HCEC 1CT (cell line): ENCODE measurements around the gene POFUT1.
"Not testable (repeated sequence)": the region's sequence is repeated elsewhere in the genome, so short reads cannot be mapped to it uniquely, and the experiment has no call there.

Source experiments
- DNase-seq: peaks from one replicate; pipeline ENCODE4 v3.0.0-alpha.2; 2017

POFUT1 gene

GRCh38 chr20:32189691-32190615 lies 17.7 kb upstream of the POFUT1 start:
- no peak for DNase-seq

GRCh38 chr20:32190616-32191415 lies 16.9 kb upstream of the POFUT1 start:
- no peak for DNase-seq

- no peak for DNase-seq
These were observed 16.3 kb upstream of the POFUT1 start for GRCh38 chr20:32191422-32191821.

- DNase-seq, result no peak
These were observed 15.8 kb upstream of the POFUT1 start for GRCh38 chr20:32191873-32192272.

- no peak for DNase-seq
These were observed 15.0 kb upstream of the POFUT1 start for GRCh38 chr20:32192698-32193097.

- not testable (repeated sequence) for DNase-seq
These were observed 14.3 kb upstream of the POFUT1 start for GRCh38 chr20:32193336-32193735.

GRCh38 chr20:32193996-32194395 lies 13.7 kb upstream of the POFUT1 start:
- DNase-seq, result no peak

GRCh38 chr20:32195581-32195980 lies 12.1 kb upstream of the POFUT1 start:
- no peak for DNase-seq

- not testable (repeated sequence) for DNase-seq
These were observed 11.1 kb upstream of the POFUT1 start for GRCh38 chr20:32196613-32197012.

GRCh38 chr20:32197136-32197535 lies 10.5 kb upstream of the POFUT1 start:
- DNase-seq, result not testable (repeated sequence)

GRCh38 chr20:32199006-32199405 lies 8.7 kb upstream of the POFUT1 start:
- no peak for DNase-seq

- DNase-seq, result peak; percentile 20
These were observed 6.2 kb upstream of the POFUT1 start for GRCh38 chr20:32201296-32201976.

GRCh38 chr20:32201977-32202363 lies 5.7 kb upstream of the POFUT1 start:
- DNase-seq, result no peak

GRCh38 chr20:32203356-32204204 lies 4.1 kb upstream of the POFUT1 start:
- no peak for DNase-seq

GRCh38 chr20:32204205-32205109 lies 3.2 kb upstream of the POFUT1 start:
- no peak for DNase-seq

GRCh38 chr20:32205110-32205842 lies 2.4 kb upstream of the POFUT1 start:
- DNase-seq, result peak; percentile 29

GRCh38 chr20:32205843-32206759 lies 1.6 kb upstream of the POFUT1 start:
- DNase-seq, result no peak

GRCh38 chr20:32206760-32207625 lies 687 bp upstream of the POFUT1 start:
- DNase-seq, result no peak
